HCEC 1CT (cell line): ENCODE measurements around the gene IMPDH1.
"Not testable (repeated sequence)": the region's sequence is repeated elsewhere in the genome, so short reads cannot be mapped to it uniquely, and the experiment has no call there.

ENCODE experiments used
- DNase-seq: peaks from one replicate; pipeline ENCODE4 v3.0.0-alpha.2; 2017

The IMPDH1 gene

GRCh38 chr7:128409596-128410450, at the start of gene IMPDH1:
TSS of gene IMPDH1 (minus strand) at chr7:128409982. CDS start at chr7:128409901, 81 bp downstream.
- peak; percentile 79 for DNase-seq

GRCh38 chr7:128459394-128459878, 49.7 kb upstream of the IMPDH1 start:
- peak; percentile 69 for DNase-seq

GRCh38 chr7:128458956-128459355, 49.2 kb upstream of the IMPDH1 start:
- DNase-seq: no peak

GRCh38 chr7:128457385-128457784, 47.6 kb upstream of the IMPDH1 start:
- not testable (repeated sequence) for DNase-seq

GRCh38 chr7:128456255-128456725, 46.5 kb upstream of the IMPDH1 start:
- no peak for DNase-seq

GRCh38 chr7:128455543-128456254, 45.9 kb upstream of the IMPDH1 start, which contains the start of gene HILPDA:
TSS of gene HILPDA (plus strand) at chr7:128455878. CDS start at chr7:128457269, 1,391 bp downstream.
- peak; percentile 96 for DNase-seq

- no peak for DNase-seq
Measured at GRCh38 chr7:128454808-128455542, 45.2 kb upstream of the IMPDH1 start.

- no peak for DNase-seq
Measured at GRCh38 chr7:128453836-128454804, 44.3 kb upstream of the IMPDH1 start.

- no peak for DNase-seq
Measured at GRCh38 chr7:128452552-128452951, 42.8 kb upstream of the IMPDH1 start.

- no peak for DNase-seq
Measured at GRCh38 chr7:128450913-128451312, 41.1 kb upstream of the IMPDH1 start.

GRCh38 chr7:128450409-128450808, 40.6 kb upstream of the IMPDH1 start:
- DNase-seq: no peak

GRCh38 chr7:128448751-128449302, 39.0 kb upstream of the IMPDH1 start:
- DNase-seq: no peak

- DNase-seq: no peak
Measured at GRCh38 chr7:128447941-128448564, 38.3 kb upstream of the IMPDH1 start.

GRCh38 chr7:128446306-128446705, 36.5 kb upstream of the IMPDH1 start:
- no peak for DNase-seq

GRCh38 chr7:128443831-128444600, 34.2 kb upstream of the IMPDH1 start:
- no peak for DNase-seq

- no peak for DNase-seq
Measured at GRCh38 chr7:128442356-128442755, 32.6 kb upstream of the IMPDH1 start.

GRCh38 chr7:128437426-128438332, 27.9 kb upstream of the IMPDH1 start:
- no peak for DNase-seq

GRCh38 chr7:128435327-128435686, 25.5 kb upstream of the IMPDH1 start:
- DNase-seq: no peak
